ENCODE data around the gene SNX15. TPM values are rescaled to one million over a fixed set of nuclear protein-coding genes. Genes with fewer than 3 reads are reported as not detected.
A peak's percentile ranks its signal among the peaks of the same experiment; 100 is the strongest.

SNX15 gene
- total RNA-seq, 2 donors from 2014 or later: 23.4 to 25.2 TPM

- Histone ChIP-seq H3K27ac (no peak overlapping the region), H3K36me3 (no peaks in the 10 kb centered on the region), H3K27me3 (replicated peaks; ENCODE audit: insufficient read depth) (no peaks in the 10 kb centered on the region), H3K4me1 (replicated peaks) (no peaks in the 10 kb centered on the region), H3K4me3 (no peak overlapping the region), H3K9me3 (no peaks in the 10 kb centered on the region)
- no peak for TF ChIP-seq POLR2AphosphoS5 (IDR thresholded peaks at IDR 0.05)
- TF ChIP-seq POLR2A (IDR thresholded peaks at IDR 0.05): no peak
- no peak for TF ChIP-seq CTCF (IDR thresholded peaks at IDR 0.05)
- WGBS: 94% methylated on average over 7 of the region's 7 CpGs
- no peak for DNase-seq (ENCODE audit: low spot score)
- intact Hi-C loops (cut with DNase I): no loop called here
Observed at GRCh38 chr11:64994318-64994717, 32.9 kb upstream of the SNX15 start.

GRCh38 chr11:64996327-64996709 is 30.9 kb upstream of the SNX15 start:
- no peak for DNase-seq (ENCODE audit: low spot score)
- H3K27ac ChIP-seq: peak overlapping the region; percentile 39 to 45
- TF ChIP-seq POLR2AphosphoS5 (IDR thresholded peaks at IDR 0.05) (no peak), CTCF (IDR thresholded peaks at IDR 0.05) (no peak), POLR2A (IDR thresholded peaks at IDR 0.05) (no peak)
- H3K36me3 ChIP-seq: no peaks in the 10 kb centered on the region
- WGBS: 49% methylated on average over 11 of the region's 11 CpGs
- H3K4me3 ChIP-seq: peak overlapping the region; percentile 24 to 26
- no peaks in the 10 kb centered on the region for H3K9me3 ChIP-seq
- intact Hi-C loops (cut with DNase I): loop anchor here (5.0 kb wide), 1 partner anchor 149 kb away; no protein-coding TSS in a partner anchor
- H3K4me1 ChIP-seq (replicated peaks): no peaks in the 10 kb centered on the region
- H3K27me3 ChIP-seq (replicated peaks; ENCODE audit: insufficient read depth): no peaks in the 10 kb centered on the region

GRCh38 chr11:64996710-64997380 is 30.4 kb upstream of the SNX15 start, which contains the start of gene BATF2:
BATF2 (minus strand) TSS chr11:64996971; CDS start chr11:64996914, 57 bp downstream.
- no peaks in the 10 kb centered on the region for H3K9me3 ChIP-seq
- peak within 1 kb of the TSS; percentile 39 to 45 for H3K27ac ChIP-seq
- no peaks in the 10 kb centered on the region for H3K36me3 ChIP-seq
- peak; percentile 50 for DNase-seq (ENCODE audit: low spot score)
- no peaks in the 10 kb centered on the region for H3K27me3 ChIP-seq (replicated peaks; ENCODE audit: insufficient read depth)
- intact Hi-C loops (cut with DNase I): loop anchor here (5.0 kb wide), 1 partner anchor 150 kb away; no protein-coding TSS in a partner anchor
- TF ChIP-seq POLR2A (IDR thresholded peaks at IDR 0.05) (peak; percentile 33), CTCF (IDR thresholded peaks at IDR 0.05) (peak in 2 of 4 experiments; percentile 51 to 71), POLR2AphosphoS5 (IDR thresholded peaks at IDR 0.05) (peak; percentile 69)
- 20% methylated on average over 9 of the region's 9 CpGs for WGBS
- no peaks in the 10 kb centered on the region for H3K4me1 ChIP-seq (replicated peaks)
- H3K4me3 ChIP-seq: peak within 1 kb of the TSS; percentile 24 to 26

GRCh38 chr11:64998141-64998540 is 29.1 kb upstream of the SNX15 start:
- intact Hi-C loops (cut with DNase I): loop anchor here (5.0 kb wide), 1 partner anchor 151 kb away; no protein-coding TSS in a partner anchor
- DNase-seq (ENCODE audit: low spot score): no peak
- Histone ChIP-seq H3K27me3 (replicated peaks; ENCODE audit: insufficient read depth) (no peaks in the 10 kb centered on the region), H3K4me3 (no peak overlapping the region), H3K9me3 (no peaks in the 10 kb centered on the region), H3K27ac (no peak overlapping the region), H3K36me3 (no peaks in the 10 kb centered on the region), H3K4me1 (replicated peaks) (no peaks in the 10 kb centered on the region)
- 94% methylated on average over 1 of the region's 1 CpG for WGBS
- TF ChIP-seq POLR2A (IDR thresholded peaks at IDR 0.05) (no peak), CTCF (IDR thresholded peaks at IDR 0.05) (no peak), POLR2AphosphoS5 (IDR thresholded peaks at IDR 0.05) (no peak)

All from prostate gland (tissue), 2 donors.